K562 (cell line): ENCODE measurements around the gene FRMD4B. TPM values are rescaled to one million over a fixed set of nuclear protein-coding genes. Genes with fewer than 3 reads are reported as not detected.
A peak's percentile ranks its signal among the peaks of the same experiment; 100 is the strongest.

Experiments
- ATAC-seq: fragments of 200-7000 bp; cut with Tn5 transposase; 3 replicates; pipeline ENCODE4 v1.9.1; 2020; ENCODE audit warnings: moderate library complexity
- BruUV-seq: library from RNA; stranded (reverse); fragments of 400-500 nt; replicated peaks from 2 replicates; lab custom pipeline; 2021; lab: Mats Ljungman, UMichigan
- CTCF ChIA-PET: fragments of 300-600 bp; formaldehyde crosslinking; extraction: SDS; loops from one replicate; lab custom pipeline; 2021; ENCODE audit warnings: low intra/inter-chr PET ratio; lab: Yijun Ruan, JAX
- POLR2A ChIA-PET: fragments of 300-600, 350-650 bp; sonication (Branson Sonifier 250); formaldehyde crosslinking; extraction: SDS; loops from one replicate; lab custom pipeline; 2021; ENCODE audit warnings: antibody characterized with exemption, inconsistent platforms; lab: Yijun Ruan, JAX
- DNase-seq, 4 experiments: peaks; one replicate each; pipeline versions ENCODE4 v3.0.0 to v3.0.0-alpha.2; 2011 to 2018; ENCODE audit warnings: low spot score in 3 of 4, mixed read lengths in 3 of 4; ENCODE audit errors: extremely low read depth in 1 of 4
- FAIRE-seq: peaks from 2 replicates; lab custom pipeline; 2011; peaks lifted over from hg19 to GRCh38; lab: Jason Lieb, UNC
- H2AFZ ChIP-seq: 2 replicates; pipeline ENCODE4 v1.6.0; 2011; ENCODE audit warnings: low read depth, low read length, control low read depth, inconsistent platforms
- H3K27ac ChIP-seq: fragments of 200-600 bp; 3 replicates; pipeline ENCODE4 v1.8.0; 2011; ENCODE audit warnings: low read depth, mild to moderate bottlenecking, control low read depth, inconsistent platforms, low read length, moderate library complexity, mixed read lengths; ENCODE audit errors: extremely low read depth
- H3K27me3 ChIP-seq, 2 experiments: fragments of 300-600 bp in 1 of 2; 2 replicates in 1 of 2; 3 replicates in 1 of 2; pipeline versions ENCODE4 v1.6.0 to v1.8.0; 2011; ENCODE audit warnings: inconsistent platforms in 2 of 2, low read length in 2 of 2, mild to moderate bottlenecking in 1 of 2, mixed read lengths in 1 of 2, moderate library complexity in 1 of 2; ENCODE audit not compliant: control insufficient read depth in 2 of 2, insufficient read depth in 2 of 2
- H3K36me3 ChIP-seq: fragments of 300-600 bp; 3 replicates; pipeline ENCODE4 v1.8.0; 2011; ENCODE audit warnings: mild to moderate bottlenecking, low read length, inconsistent platforms; ENCODE audit not compliant: control insufficient read depth, insufficient read depth
- H3K4me1 ChIP-seq, 2 experiments: fragments of 200-600 bp in 1 of 2; replicated peaks in 1 of 2; 2 replicates in 1 of 2; 3 replicates in 1 of 2; pipeline versions ENCODE4 v1.5.1 to v1.8.0; 2011; ENCODE audit warnings: inconsistent platforms in 2 of 2, low read length in 2 of 2, mild to moderate bottlenecking in 1 of 2, mixed read lengths in 1 of 2, moderate library complexity in 1 of 2; ENCODE audit not compliant: control insufficient read depth in 2 of 2, insufficient read depth in 2 of 2
- H3K4me2 ChIP-seq: 2 replicates; pipeline ENCODE4 v1.6.1; 2011; ENCODE audit warnings: low read length, control low read depth, inconsistent platforms, mixed read lengths; ENCODE audit not compliant: insufficient read depth
- H3K4me3 ChIP-seq: fragments of 200-600 bp; sonication (generic), shearing (Covaris generic); 2 replicates; pipeline ENCODE4 v1.5.1; 2016; ENCODE audit warnings: control low read depth, inconsistent platforms
- H3K79me2 ChIP-seq: fragments of 200-600 bp; 3 replicates; pipeline ENCODE4 v1.8.0; 2011; ENCODE audit warnings: low read length, inconsistent platforms; ENCODE audit not compliant: control insufficient read depth, insufficient read depth
- H3K9ac ChIP-seq, 2 experiments: 2 replicates each; pipeline versions ENCODE4 v1.6.0 to v1.6.1; 2011; ENCODE audit warnings: low read depth in 2 of 2, low read length in 2 of 2, control low read depth in 1 of 2, inconsistent platforms in 1 of 2, mild to moderate bottlenecking in 1 of 2, mixed read lengths in 1 of 2; ENCODE audit not compliant: insufficient read depth in 1 of 2
- H3K9me1 ChIP-seq: one replicate; pipeline ENCODE4 v1.6.0; 2011; ENCODE audit warnings: inconsistent platforms, mild to moderate bottlenecking, low read length, moderate library complexity; ENCODE audit not compliant: control insufficient read depth, insufficient read depth
- H3K9me3 ChIP-seq: replicated peaks from 2 replicates; pipeline ENCODE4 v1.5.1; 2011; ENCODE audit warnings: low read depth, low read length, inconsistent platforms; ENCODE audit not compliant: control insufficient read depth, insufficient read depth
- H4K20me1 ChIP-seq: replicated peaks from 2 replicates; pipeline ENCODE4 v1.6.1; 2011; ENCODE audit warnings: low read length, inconsistent platforms, mixed read lengths; ENCODE audit not compliant: control insufficient read depth, insufficient read depth
- TAF15 ChIP-seq: fragments of 200-400 bp; formaldehyde crosslinking; IDR thresholded peaks from 2 replicates; pipeline ENCODE4 v1.6.1; 2017; ENCODE audit warnings: mild to moderate bottlenecking, low read depth, low read length, moderate library complexity
- ZNF174 ChIP-seq: fragments of 250-450 bp; sonication (Bioruptor Pico); IDR thresholded peaks from 2 replicates; pipeline ENCODE4 v1.4.0; 2020; ENCODE audit warnings: mild to moderate bottlenecking
- in situ Hi-C: fragments of 300-500 bp; cut with MboI; formaldehyde crosslinking; loops from 4 replicates; pipeline ENCODE4 v1.15.0; 2018; ENCODE audit warnings: inconsistent platforms, mixed read lengths
- intact Hi-C: fragments of 100-400 bp; cut with micrococcal nuclease; formaldehyde crosslinking; loops from 2 replicates; pipeline ENCODE4 v1.14.2; 2022
- polyA plus RNA-seq, 8 experiments: library from polyadenylated mRNA; depleted of rRNA in 4 of 8; stranded (reverse) in 5 of 8; unstranded in 3 of 8; fragments of >200 nt; fragmentation: Nextera tagmentation in 2 of 8; fragmentation: Illumina TruSeq in 1 of 8; extraction: Ambion mirVana in 2 of 8; extraction: Trizol in 1 of 8; gene quantifications; 2 replicates each; pipeline versions ENCODE4 v1.2.1 to v1.2.3, GENCODE V29; 2011 to 2014; ENCODE audit warnings: inconsistent platforms in 1 of 8, missing spikeins in 1 of 8
- total RNA-seq, 7 experiments: library from RNA; depleted of rRNA in 6 of 7; stranded (reverse); fragments of >200 nt in 6 of 7; fragmentation: Illumina TruSeq in 2 of 7; extraction: Trizol in 2 of 7; gene quantifications; 2 replicates each; pipeline versions ENCODE4 v1.2.1 to v1.2.3, GENCODE V29; 2011 to 2021; ENCODE audit warnings: low replicate concordance in 1 of 7
- TF ChIP-seq, protein P1 (sequence below), 2 experiments: IDR thresholded peaks; 2 replicates each; pipeline ENCODE4 v1.6.1; 2012; ENCODE audit warnings: improper control_type of control experiment in 2 of 2, low read depth in 2 of 2, low read length in 2 of 2, borderline replicate concordance in 1 of 2
- TF ChIP-seq, protein P2 (sequence below), 3 experiments: fragments of 200-800 bp in 1 of 3; fragments of 250-450 bp in 1 of 3; fragments of 450-650 bp in 1 of 3; sonication (Bioruptor Pico) in 1 of 3; sonication (Bioruptor generic) in 1 of 3; formaldehyde crosslinking in 1 of 3; IDR thresholded peaks; 2 replicates each; pipeline versions ENCODE4 v1.6.1 to v1.8.0; 2016 to 2022; ENCODE audit warnings: mild to moderate bottlenecking in 2 of 3, missing genetic modification characterization in 2 of 3, missing compliant biosample characterization in 1 of 3, moderate library complexity in 1 of 3
- TF ChIP-seq, protein P3 (sequence below), 2 experiments: IDR thresholded peaks in 1 of 2; conservative IDR thresholded peaks in 1 of 2; 2 replicates each; pipeline ENCODE4 v1.6.1; 2016; ENCODE audit warnings: low read depth in 2 of 2, mild to moderate bottlenecking in 1 of 2, missing compliant biosample characterization in 1 of 2, missing genetic modification characterization in 1 of 2, moderate library complexity in 1 of 2
- TF ChIP-seq, protein P4 (sequence below): sonication (generic); formaldehyde crosslinking; IDR thresholded peaks from 2 replicates; pipeline ENCODE4 v1.8.0; 2022; ENCODE audit warnings: mild to moderate bottlenecking, missing genetic modification reagents

Gene FRMD4B
- total and polyA plus RNA-seq, 9 of the 15 experiments (the other 6 are each of a cell fraction or from before 2014, with no cell fraction given): 0.03 to 0.09 (median 0.04) TPM; not detected in 3

DNA sequence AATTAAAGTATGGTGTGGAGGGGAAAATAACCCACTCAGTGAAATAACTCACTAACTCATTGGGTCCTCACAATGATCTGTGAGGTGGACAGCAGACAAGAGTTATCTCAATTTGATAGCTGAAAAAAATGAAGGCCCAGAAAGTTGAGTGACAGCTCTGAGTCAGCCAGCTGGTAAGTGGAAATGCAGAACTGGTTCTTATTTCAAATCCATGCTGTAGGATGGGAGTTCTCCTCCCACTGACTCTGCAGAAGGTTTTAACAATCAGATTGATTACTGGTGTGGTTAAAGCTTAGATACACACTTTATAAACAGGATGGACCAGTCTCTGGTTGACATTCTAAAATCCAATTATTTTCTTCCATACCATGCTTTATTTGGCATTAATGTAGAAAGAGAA lies 176.5 kb downstream of the FRMD4B start:
- Histone ChIP-seq H3K9me1 (no peaks in the 10 kb centered on the region), H3K27ac (no peak overlapping the region), H3K4me3 (no peak overlapping the region), H4K20me1 (no peaks in the 10 kb centered on the region), H3K27me3 (no peaks in the 10 kb centered on the region; a peak in 1 of 5 replicates), H3K4me1 (no peaks in the 10 kb centered on the region; a peak in 1 of 5 replicates), H3K36me3 (no peaks in the 10 kb centered on the region), H3K9ac (no peak overlapping the region), H3K9me3 (no peaks in the 10 kb centered on the region), H2AFZ (no peak overlapping the region), H3K79me2 (no peaks in the 10 kb centered on the region), H3K4me2 (no peak overlapping the region)
- ATAC-seq (no peak), FAIRE-seq (no peak), DNase-seq (no peak)
- CTCF ChIA-PET: no interaction called here
- POLR2A ChIA-PET: interaction anchor here (1.7 kb wide), 1 partner anchor 9 kb away, joined by 5 read pairs; no protein-coding TSS in a partner anchor
- no TSS peak for BruUV-seq
- in situ Hi-C loops: no loop called here
- intact Hi-C loops: no loop called here
- TF ChIP-seq TAF15 (no peak), ZNF174 (CRISPR knock-in tag) (no peak)
- TF ChIP-seq, protein P1, sequence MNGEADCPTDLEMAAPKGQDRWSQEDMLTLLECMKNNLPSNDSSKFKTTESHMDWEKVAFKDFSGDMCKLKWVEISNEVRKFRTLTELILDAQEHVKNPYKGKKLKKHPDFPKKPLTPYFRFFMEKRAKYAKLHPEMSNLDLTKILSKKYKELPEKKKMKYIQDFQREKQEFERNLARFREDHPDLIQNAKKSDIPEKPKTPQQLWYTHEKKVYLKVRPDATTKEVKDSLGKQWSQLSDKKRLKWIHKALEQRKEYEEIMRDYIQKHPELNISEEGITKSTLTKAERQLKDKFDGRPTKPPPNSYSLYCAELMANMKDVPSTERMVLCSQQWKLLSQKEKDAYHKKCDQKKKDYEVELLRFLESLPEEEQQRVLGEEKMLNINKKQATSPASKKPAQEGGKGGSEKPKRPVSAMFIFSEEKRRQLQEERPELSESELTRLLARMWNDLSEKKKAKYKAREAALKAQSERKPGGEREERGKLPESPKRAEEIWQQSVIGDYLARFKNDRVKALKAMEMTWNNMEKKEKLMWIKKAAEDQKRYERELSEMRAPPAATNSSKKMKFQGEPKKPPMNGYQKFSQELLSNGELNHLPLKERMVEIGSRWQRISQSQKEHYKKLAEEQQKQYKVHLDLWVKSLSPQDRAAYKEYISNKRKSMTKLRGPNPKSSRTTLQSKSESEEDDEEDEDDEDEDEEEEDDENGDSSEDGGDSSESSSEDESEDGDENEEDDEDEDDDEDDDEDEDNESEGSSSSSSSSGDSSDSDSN (IDR thresholded peaks at IDR 0.05; ENCODE audit: borderline replicate concordance in 1 of 2, low read depth in 2 of 2, low read length in 2 of 2): no peak
- TF ChIP-seq, protein P2, sequence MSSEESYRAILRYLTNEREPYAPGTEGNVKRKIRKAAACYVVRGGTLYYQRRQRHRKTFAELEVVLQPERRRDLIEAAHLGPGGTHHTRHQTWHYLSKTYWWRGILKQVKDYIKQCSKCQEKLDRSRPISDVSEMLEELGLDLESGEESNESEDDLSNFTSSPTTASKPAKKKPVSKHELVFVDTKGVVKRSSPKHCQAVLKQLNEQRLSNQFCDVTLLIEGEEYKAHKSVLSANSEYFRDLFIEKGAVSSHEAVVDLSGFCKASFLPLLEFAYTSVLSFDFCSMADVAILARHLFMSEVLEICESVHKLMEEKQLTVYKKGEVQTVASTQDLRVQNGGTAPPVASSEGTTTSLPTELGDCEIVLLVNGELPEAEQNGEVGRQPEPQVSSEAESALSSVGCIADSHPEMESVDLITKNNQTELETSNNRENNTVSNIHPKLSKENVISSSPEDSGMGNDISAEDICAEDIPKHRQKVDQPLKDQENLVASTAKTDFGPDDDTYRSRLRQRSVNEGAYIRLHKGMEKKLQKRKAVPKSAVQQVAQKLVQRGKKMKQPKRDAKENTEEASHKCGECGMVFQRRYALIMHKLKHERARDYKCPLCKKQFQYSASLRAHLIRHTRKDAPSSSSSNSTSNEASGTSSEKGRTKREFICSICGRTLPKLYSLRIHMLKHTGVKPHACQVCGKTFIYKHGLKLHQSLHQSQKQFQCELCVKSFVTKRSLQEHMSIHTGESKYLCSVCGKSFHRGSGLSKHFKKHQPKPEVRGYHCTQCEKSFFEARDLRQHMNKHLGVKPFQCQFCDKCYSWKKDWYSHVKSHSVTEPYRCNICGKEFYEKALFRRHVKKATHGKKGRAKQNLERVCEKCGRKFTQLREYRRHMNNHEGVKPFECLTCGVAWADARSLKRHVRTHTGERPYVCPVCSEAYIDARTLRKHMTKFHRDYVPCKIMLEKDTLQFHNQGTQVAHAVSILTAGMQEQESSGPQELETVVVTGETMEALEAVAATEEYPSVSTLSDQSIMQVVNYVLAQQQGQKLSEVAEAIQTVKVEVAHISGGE (CRISPR knock-in tag; IDR thresholded peaks at IDR 0.05): no peak
- TF ChIP-seq, protein P3, sequence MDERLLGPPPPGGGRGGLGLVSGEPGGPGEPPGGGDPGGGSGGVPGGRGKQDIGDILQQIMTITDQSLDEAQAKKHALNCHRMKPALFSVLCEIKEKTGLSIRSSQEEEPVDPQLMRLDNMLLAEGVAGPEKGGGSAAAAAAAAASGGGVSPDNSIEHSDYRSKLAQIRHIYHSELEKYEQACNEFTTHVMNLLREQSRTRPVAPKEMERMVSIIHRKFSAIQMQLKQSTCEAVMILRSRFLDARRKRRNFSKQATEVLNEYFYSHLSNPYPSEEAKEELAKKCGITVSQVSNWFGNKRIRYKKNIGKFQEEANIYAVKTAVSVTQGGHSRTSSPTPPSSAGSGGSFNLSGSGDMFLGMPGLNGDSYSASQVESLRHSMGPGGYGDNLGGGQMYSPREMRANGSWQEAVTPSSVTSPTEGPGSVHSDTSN (CRISPR knock-in tag; IDR thresholded peaks at IDR 0.05; ENCODE audit: low read depth): no peak; the same call in 1 of the 2 replicates
- TF ChIP-seq, protein P3 (tag; conservative IDR thresholded peaks at IDR 0.05; ENCODE audit: low read depth): peak; percentile 58
- TF ChIP-seq, protein P4, sequence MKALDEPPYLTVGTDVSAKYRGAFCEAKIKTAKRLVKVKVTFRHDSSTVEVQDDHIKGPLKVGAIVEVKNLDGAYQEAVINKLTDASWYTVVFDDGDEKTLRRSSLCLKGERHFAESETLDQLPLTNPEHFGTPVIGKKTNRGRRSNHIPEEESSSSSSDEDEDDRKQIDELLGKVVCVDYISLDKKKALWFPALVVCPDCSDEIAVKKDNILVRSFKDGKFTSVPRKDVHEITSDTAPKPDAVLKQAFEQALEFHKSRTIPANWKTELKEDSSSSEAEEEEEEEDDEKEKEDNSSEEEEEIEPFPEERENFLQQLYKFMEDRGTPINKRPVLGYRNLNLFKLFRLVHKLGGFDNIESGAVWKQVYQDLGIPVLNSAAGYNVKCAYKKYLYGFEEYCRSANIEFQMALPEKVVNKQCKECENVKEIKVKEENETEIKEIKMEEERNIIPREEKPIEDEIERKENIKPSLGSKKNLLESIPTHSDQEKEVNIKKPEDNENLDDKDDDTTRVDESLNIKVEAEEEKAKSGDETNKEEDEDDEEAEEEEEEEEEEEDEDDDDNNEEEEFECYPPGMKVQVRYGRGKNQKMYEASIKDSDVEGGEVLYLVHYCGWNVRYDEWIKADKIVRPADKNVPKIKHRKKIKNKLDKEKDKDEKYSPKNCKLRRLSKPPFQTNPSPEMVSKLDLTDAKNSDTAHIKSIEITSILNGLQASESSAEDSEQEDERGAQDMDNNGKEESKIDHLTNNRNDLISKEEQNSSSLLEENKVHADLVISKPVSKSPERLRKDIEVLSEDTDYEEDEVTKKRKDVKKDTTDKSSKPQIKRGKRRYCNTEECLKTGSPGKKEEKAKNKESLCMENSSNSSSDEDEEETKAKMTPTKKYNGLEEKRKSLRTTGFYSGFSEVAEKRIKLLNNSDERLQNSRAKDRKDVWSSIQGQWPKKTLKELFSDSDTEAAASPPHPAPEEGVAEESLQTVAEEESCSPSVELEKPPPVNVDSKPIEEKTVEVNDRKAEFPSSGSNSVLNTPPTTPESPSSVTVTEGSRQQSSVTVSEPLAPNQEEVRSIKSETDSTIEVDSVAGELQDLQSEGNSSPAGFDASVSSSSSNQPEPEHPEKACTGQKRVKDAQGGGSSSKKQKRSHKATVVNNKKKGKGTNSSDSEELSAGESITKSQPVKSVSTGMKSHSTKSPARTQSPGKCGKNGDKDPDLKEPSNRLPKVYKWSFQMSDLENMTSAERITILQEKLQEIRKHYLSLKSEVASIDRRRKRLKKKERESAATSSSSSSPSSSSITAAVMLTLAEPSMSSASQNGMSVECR: no peak
